ENCODE measurements around the gene CELSR3. TPM values are rescaled to one million over a fixed set of nuclear protein-coding genes. Genes with fewer than 3 reads are reported as not detected.

Gene CELSR3
- total and polyA plus RNA-seq, 8 donors: 0.51 to 13.9 (median 1.4) TPM

DNA sequence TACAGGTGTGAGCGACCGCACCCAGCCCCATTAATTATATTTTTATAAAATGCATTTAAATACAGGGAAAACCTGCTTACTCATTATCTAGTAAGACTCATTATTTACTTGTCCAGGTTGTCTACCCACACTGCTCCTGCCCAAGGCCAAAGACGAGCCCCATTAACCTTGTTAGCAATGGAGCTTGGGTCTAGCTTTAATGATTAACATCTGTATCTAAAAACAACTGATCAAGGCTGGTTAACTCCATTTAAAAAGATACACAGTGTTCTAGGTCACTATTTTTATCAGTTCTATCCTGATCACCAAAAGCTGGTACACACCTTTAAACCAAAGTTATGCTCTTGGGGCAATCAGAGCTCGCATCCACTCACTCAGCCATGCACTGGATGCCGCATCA lies 33.5 kb upstream of the CELSR3 start:
- ATAC-seq (peak in 2 of 4 donors; percentile 32 to 52), DNase-seq (no peak), FAIRE-seq (no peak)
- no peaks in the 10 kb centered on the region for H3K27me3 ChIP-seq
- peaks cover 5 to 27% (median 24%) of the 10 kb centered on the region in 3 donors for H3K36me3 ChIP-seq
- intact Hi-C loops (cut with DNase I): no loop called here
- H3K4me3 ChIP-seq: no peak overlapping the region
- TF ChIP-seq, protein P1, sequence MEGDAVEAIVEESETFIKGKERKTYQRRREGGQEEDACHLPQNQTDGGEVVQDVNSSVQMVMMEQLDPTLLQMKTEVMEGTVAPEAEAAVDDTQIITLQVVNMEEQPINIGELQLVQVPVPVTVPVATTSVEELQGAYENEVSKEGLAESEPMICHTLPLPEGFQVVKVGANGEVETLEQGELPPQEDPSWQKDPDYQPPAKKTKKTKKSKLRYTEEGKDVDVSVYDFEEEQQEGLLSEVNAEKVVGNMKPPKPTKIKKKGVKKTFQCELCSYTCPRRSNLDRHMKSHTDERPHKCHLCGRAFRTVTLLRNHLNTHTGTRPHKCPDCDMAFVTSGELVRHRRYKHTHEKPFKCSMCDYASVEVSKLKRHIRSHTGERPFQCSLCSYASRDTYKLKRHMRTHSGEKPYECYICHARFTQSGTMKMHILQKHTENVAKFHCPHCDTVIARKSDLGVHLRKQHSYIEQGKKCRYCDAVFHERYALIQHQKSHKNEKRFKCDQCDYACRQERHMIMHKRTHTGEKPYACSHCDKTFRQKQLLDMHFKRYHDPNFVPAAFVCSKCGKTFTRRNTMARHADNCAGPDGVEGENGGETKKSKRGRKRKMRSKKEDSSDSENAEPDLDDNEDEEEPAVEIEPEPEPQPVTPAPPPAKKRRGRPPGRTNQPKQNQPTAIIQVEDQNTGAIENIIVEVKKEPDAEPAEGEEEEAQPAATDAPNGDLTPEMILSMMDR (IDR thresholded peaks at IDR 0.05): no peak
- peaks cover 10 to 13% (median 12%) of the 10 kb centered on the region in 3 donors for H3K4me1 ChIP-seq
- 53 to 54% methylated on average over 5 of the region's 5 CpGs for WGBS, 2 donors
- no peaks in the 10 kb centered on the region for H3K9me3 ChIP-seq
- peak overlapping the region in 1 of 4 donors; percentile 27 for H3K27ac ChIP-seq

DNA sequence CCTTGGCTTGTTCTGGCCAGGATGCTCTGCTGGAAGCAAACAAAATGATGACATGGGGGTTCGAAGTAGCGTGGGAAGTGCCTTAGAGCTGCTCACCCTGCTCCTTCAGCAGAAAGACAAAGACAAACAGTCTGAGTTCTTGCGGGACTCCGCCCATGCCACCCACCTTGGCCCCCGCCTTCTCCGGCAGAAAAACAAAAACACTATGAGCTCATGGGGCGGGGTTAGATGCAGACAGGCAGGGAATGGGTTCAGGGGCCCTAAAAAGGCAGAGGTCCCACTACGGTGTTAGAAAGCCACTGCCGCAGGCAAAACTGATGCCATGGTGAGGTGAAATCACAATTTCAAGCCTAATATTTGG lies 32.7 kb upstream of the CELSR3 start:
- peak in 3 of 4 donors; percentile 13 to 30 (median 27) for ATAC-seq
- peaks cover 10 to 13% (median 12%) of the 10 kb centered on the region in 3 donors for H3K4me1 ChIP-seq
- H3K27me3 ChIP-seq: no peaks in the 10 kb centered on the region
- no peak for FAIRE-seq
- peak overlapping the region in 1 of 4 donors; percentile 33 for H3K27ac ChIP-seq
- no peak overlapping the region for H3K4me3 ChIP-seq
- H3K9me3 ChIP-seq: no peaks in the 10 kb centered on the region
- intact Hi-C loops (cut with DNase I): no loop called here
- WGBS, 2 donors: 87 to 90% methylated on average over 9 of the region's 9 CpGs
- DNase-seq: no peak
- H3K36me3 ChIP-seq: peaks cover 9 to 34% (median 24%) of the 10 kb centered on the region in 3 donors
- TF ChIP-seq, protein P1 (IDR thresholded peaks at IDR 0.05): no peak

DNA sequence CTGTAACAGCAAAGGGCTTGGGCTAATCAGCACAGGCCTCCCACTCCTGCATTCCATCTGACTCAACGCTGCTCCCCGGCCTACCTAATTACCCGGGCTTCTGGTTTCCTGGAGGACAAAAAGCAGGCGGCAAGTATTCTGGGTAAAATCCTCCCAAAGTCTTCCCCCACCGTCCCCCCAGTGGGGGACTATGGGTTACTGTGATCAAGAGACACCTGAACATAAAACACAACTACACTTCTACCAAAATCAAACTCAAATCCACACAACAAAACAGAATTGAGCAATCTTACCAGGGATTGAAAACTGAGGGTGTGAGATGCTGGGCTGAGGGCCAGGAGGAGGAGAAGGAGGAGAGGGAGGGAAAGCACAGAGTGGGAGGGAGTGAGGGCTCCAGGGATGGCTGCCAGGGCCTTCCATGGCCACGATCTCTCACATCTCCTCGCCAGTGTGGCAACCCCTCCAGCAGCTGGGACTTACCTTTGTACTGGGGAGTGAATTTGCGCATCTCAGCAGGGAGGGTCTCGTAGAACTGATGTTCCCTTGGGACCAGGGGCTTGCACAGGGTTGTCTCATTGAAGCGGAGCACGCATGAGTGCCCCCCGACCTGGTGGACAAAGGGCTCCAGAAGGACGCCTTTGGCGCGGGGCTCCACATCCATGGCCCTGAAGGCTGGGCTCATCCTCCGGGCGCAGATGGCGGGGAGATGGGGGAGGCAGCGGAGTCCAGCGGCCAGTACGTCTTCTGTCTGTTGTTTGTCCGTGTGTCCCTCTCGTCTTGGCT lies 32.1 kb upstream of the CELSR3 start:
- TF ChIP-seq, protein P1 (IDR thresholded peaks at IDR 0.05): no peak
- intact Hi-C loops (cut with DNase I): no loop called here
- Histone ChIP-seq H3K36me3 (peaks cover 9 to 39% (median 25%) of the 10 kb centered on the region in 3 donors), H3K4me3 (no peak overlapping the region), H3K4me1 (peaks cover 10 to 13% (median 12%) of the 10 kb centered on the region in 3 donors), H3K27me3 (no peaks in the 10 kb centered on the region), H3K9me3 (no peaks in the 10 kb centered on the region), H3K27ac (peak overlapping the region in 1 of 4 donors; percentile 33)
- FAIRE-seq: no peak
- DNase-seq: peak in 1 of 6 donors; percentile 26
- 71 to 75% methylated on average over 22 to 23 of the region's 23 CpGs for WGBS, 2 donors
- ATAC-seq: peak; percentile 49 to 80 (median 73)

DNA sequence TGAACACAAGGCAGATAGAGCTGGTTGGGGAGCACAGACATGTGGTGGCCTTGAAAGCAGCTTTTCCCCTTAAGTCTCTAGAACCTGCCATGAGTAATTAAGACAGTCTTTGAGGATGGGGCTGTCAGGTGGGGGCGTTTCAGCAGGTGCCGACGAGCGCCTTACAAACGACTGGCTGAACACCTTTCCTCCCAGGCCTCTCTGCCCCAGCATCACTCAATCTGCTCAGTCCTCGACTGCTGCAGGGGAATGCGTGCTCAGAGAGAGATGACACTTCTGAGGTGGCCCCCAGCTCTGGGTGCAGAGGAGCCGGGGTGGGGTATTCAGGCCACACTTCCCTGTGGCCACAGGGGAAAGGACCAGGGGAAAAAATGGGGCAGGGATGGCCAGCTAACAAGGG lies 31.1 kb upstream of the CELSR3 start:
- H3K27me3 ChIP-seq: no peaks in the 10 kb centered on the region
- H3K4me1 ChIP-seq: peaks cover 10 to 13% (median 12%) of the 10 kb centered on the region in 3 donors
- intact Hi-C loops (cut with DNase I): no loop called here
- DNase-seq (no peak), ATAC-seq (no peak), FAIRE-seq (no peak)
- no peak overlapping the region for H3K4me3 ChIP-seq
- TF ChIP-seq, protein P1 (IDR thresholded peaks at IDR 0.05): no peak
- H3K36me3 ChIP-seq: peaks cover 12 to 49% (median 31%) of the 10 kb centered on the region in 3 donors
- peak overlapping the region in 1 of 4 donors; percentile 33 for H3K27ac ChIP-seq
- WGBS, 2 donors: 83 to 84% methylated on average over 8 of the region's 8 CpGs
- no peaks in the 10 kb centered on the region for H3K9me3 ChIP-seq

DNA sequence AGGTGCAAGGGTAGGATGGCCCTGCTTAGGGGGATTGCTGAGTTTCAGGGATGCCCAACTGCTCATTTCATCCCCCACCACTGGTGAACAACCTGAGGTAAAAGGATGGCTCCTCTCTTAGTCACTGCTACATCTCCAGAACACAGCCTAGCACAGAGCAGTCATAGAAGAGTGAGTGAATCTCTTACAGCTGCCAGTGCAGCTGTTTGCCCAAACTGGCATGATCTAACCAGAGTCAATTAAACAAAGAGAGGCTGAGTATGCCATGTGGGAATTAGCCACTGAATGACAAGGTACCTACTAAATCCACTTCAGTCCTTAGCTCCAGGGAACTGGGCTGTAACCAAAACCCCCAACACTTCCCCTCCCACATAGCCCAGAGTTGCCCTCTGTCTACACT lies 29.9 kb upstream of the CELSR3 start:
- Histone ChIP-seq H3K4me1 (peaks cover 10 to 13% (median 12%) of the 10 kb centered on the region in 3 donors), H3K36me3 (peaks cover 12 to 59% (median 38%) of the 10 kb centered on the region in 3 donors), H3K27ac (no peak overlapping the region), H3K4me3 (no peak overlapping the region), H3K9me3 (no peaks in the 10 kb centered on the region), H3K27me3 (no peaks in the 10 kb centered on the region)
- DNase-seq: no peak
- TF ChIP-seq, protein P1 (IDR thresholded peaks at IDR 0.05): no peak
- ATAC-seq: no peak
- intact Hi-C loops (cut with DNase I): no loop called here
- no peak for FAIRE-seq
